ENCODE results near the gene PREX1.
A peak's percentile ranks its signal among the peaks of the same experiment; 100 is the strongest.

The PREX1 gene

GRCh38 chr20:48729538-48729937, 98.3 kb downstream of the PREX1 start:
- no peak for DNase-seq

GRCh38 chr20:48728042-48728825, 99.6 kb downstream of the PREX1 start:
- no peak for DNase-seq

GRCh38 chr20:48727226-48727625, 100.6 kb downstream of the PREX1 start:
- no peak for DNase-seq

GRCh38 chr20:48725555-48725991, 102.2 kb downstream of the PREX1 start:
- DNase-seq, result no peak

- DNase-seq, result no peak
These were observed 102.8 kb downstream of the PREX1 start for GRCh38 chr20:48724891-48725554.

- no peak for DNase-seq
These were observed 103.4 kb downstream of the PREX1 start for GRCh38 chr20:48724382-48724781.

- peak; percentile 21 for DNase-seq
These were observed 104.2 kb downstream of the PREX1 start for GRCh38 chr20:48723308-48724264.

GRCh38 chr20:48722737-48723191, 105.0 kb downstream of the PREX1 start:
- no peak for DNase-seq

GRCh38 chr20:48722002-48722731, 105.6 kb downstream of the PREX1 start:
- DNase-seq, result no peak

- DNase-seq, result no peak
These were observed 106.3 kb downstream of the PREX1 start for GRCh38 chr20:48721324-48722001.

- no peak for DNase-seq
These were observed 107.4 kb downstream of the PREX1 start for GRCh38 chr20:48720256-48720985.

- no peak for DNase-seq
These were observed 108.1 kb downstream of the PREX1 start for GRCh38 chr20:48719598-48720255.

GRCh38 chr20:48718786-48719578, 108.8 kb downstream of the PREX1 start:
- no peak for DNase-seq

- no peak for DNase-seq
These were observed 110.0 kb downstream of the PREX1 start for GRCh38 chr20:48717680-48718223.

GRCh38 chr20:48717095-48717672, 110.6 kb downstream of the PREX1 start:
- DNase-seq, result no peak

- DNase-seq, result no peak
These were observed 111.3 kb downstream of the PREX1 start for GRCh38 chr20:48716541-48716940.

- no peak for DNase-seq
These were observed 111.7 kb downstream of the PREX1 start for GRCh38 chr20:48716086-48716485.

- DNase-seq, result no peak
These were observed 113.0 kb downstream of the PREX1 start for GRCh38 chr20:48714764-48715163.
